ENCODE data around the gene SSBP2.
"Not testable (repeated sequence)": the region's sequence is repeated elsewhere in the genome, so short reads cannot be mapped to it uniquely, and the experiment has no call there.

SSBP2 gene

GRCh38 chr5:81517462-81517861 lies 233.4 kb downstream of the SSBP2 start:
- no peak for DNase-seq

- DNase-seq = no peak
These were observed 234.8 kb downstream of the SSBP2 start for GRCh38 chr5:81516091-81516490.

- no peak for DNase-seq
These were observed 236.9 kb downstream of the SSBP2 start for GRCh38 chr5:81513982-81514381.

GRCh38 chr5:81513473-81513872 lies 237.4 kb downstream of the SSBP2 start:
- DNase-seq = no peak

GRCh38 chr5:81506900-81507588 lies 243.9 kb downstream of the SSBP2 start:
- DNase-seq = peak; percentile 77

- DNase-seq = no peak
These were observed 244.5 kb downstream of the SSBP2 start for GRCh38 chr5:81506378-81506777.

GRCh38 chr5:81505672-81506071 lies 245.2 kb downstream of the SSBP2 start:
- DNase-seq = no peak

- not testable (repeated sequence) for DNase-seq
These were observed 247.3 kb downstream of the SSBP2 start for GRCh38 chr5:81503602-81504001.

- DNase-seq = no peak
These were observed 255.6 kb downstream of the SSBP2 start for GRCh38 chr5:81495286-81495685.

- DNase-seq = no peak
These were observed 262.0 kb downstream of the SSBP2 start for GRCh38 chr5:81488862-81489261.

GRCh38 chr5:81486711-81487110 lies 264.2 kb downstream of the SSBP2 start:
- DNase-seq = no peak

GRCh38 chr5:81482595-81482994 lies 268.3 kb downstream of the SSBP2 start:
- no peak for DNase-seq

GRCh38 chr5:81473395-81473794 lies 277.5 kb downstream of the SSBP2 start:
- not testable (repeated sequence) for DNase-seq

GRCh38 chr5:81469676-81470075 lies 281.2 kb downstream of the SSBP2 start:
- DNase-seq = no peak

GRCh38 chr5:81450940-81451339 lies 300.0 kb downstream of the SSBP2 start:
- no peak for DNase-seq

GRCh38 chr5:81435023-81435422 lies 315.9 kb downstream of the SSBP2 start:
- DNase-seq = no peak

GRCh38 chr5:81429985-81430384 lies 320.9 kb downstream of the SSBP2 start:
- no peak for DNase-seq

- no peak for DNase-seq
These were observed 321.5 kb downstream of the SSBP2 start for GRCh38 chr5:81429363-81429762.

GRCh38 chr5:81428861-81429260 lies 322.0 kb downstream of the SSBP2 start:
- DNase-seq = no peak

- no peak for DNase-seq
These were observed 322.5 kb downstream of the SSBP2 start for GRCh38 chr5:81428446-81428845.

- DNase-seq = no peak
These were observed 323.3 kb downstream of the SSBP2 start for GRCh38 chr5:81427566-81427965.

- no peak for DNase-seq
These were observed 324.4 kb downstream of the SSBP2 start for GRCh38 chr5:81426359-81427030.

GRCh38 chr5:81425569-81425968 lies 325.3 kb downstream of the SSBP2 start:
- DNase-seq = no peak

GRCh38 chr5:81424728-81425127 lies 326.2 kb downstream of the SSBP2 start:
- no peak for DNase-seq

- DNase-seq = no peak
These were observed 328.2 kb downstream of the SSBP2 start for GRCh38 chr5:81422671-81423070.

Data from femur (tissue), 1 donor.